Parathyroid adenoma (tissue), 2 donors: Measurements from ENCODE around the gene KEL.

Experiments used
- H2AFZ ChIP-seq: fragments of 300-600 bp; sonication (generic); one replicate; pipeline ENCODE4 v1.7.0; 2017; ENCODE audit warnings: antibody characterized with exemption, mild to moderate bottlenecking
- H3K27ac ChIP-seq: fragments of 300-600 bp; sonication (generic); one replicate; pipeline ENCODE4 v1.7.0; 2017
- H3K27me3 ChIP-seq: fragments of 300-600 bp; sonication (generic); one replicate; pipeline ENCODE4 v1.7.0; 2017; ENCODE audit warnings: low read length; ENCODE audit not compliant: control insufficient read depth, insufficient read depth
- H3K36me3 ChIP-seq: fragments of 300-600 bp; sonication (generic); one replicate; pipeline ENCODE4 v1.7.0; 2017; ENCODE audit warnings: low read length; ENCODE audit not compliant: control insufficient read depth, insufficient read depth
- H3K4me1 ChIP-seq: fragments of 300-600 bp; sonication (generic); one replicate; pipeline ENCODE4 v1.7.0; 2017; ENCODE audit warnings: control low read depth
- H3K4me2 ChIP-seq: fragments of 300-600 bp; sonication (generic); one replicate; pipeline ENCODE4 v1.7.0; 2017; ENCODE audit warnings: low read length
- H3K4me3 ChIP-seq: fragments of 300-600 bp; sonication (generic); one replicate; pipeline ENCODE4 v1.7.0; 2017; ENCODE audit warnings: low read depth, low read length
- H3K79me2 ChIP-seq: fragments of 300-600 bp; sonication (generic); one replicate; pipeline ENCODE4 v1.7.0; 2017; ENCODE audit warnings: control low read depth
- H3K9ac ChIP-seq: fragments of 300-600 bp; sonication (generic); one replicate; pipeline ENCODE4 v1.7.0; 2017; ENCODE audit warnings: mild to moderate bottlenecking
- H3K9me3 ChIP-seq: fragments of 300-600 bp; sonication (generic); one replicate; pipeline ENCODE4 v1.7.0; 2017; ENCODE audit warnings: low read length; ENCODE audit not compliant: control insufficient read depth
- TF ChIP-seq, protein P1 (sequence below): fragments of 300-600 bp; sonication (generic); IDR thresholded peaks from one replicate; pipeline ENCODE4 v1.7.0; 2017; ENCODE audit warnings: antibody characterized with exemption, mild to moderate bottlenecking
- donor health status: primary hyperparathyroidism.

KEL gene

DNA sequence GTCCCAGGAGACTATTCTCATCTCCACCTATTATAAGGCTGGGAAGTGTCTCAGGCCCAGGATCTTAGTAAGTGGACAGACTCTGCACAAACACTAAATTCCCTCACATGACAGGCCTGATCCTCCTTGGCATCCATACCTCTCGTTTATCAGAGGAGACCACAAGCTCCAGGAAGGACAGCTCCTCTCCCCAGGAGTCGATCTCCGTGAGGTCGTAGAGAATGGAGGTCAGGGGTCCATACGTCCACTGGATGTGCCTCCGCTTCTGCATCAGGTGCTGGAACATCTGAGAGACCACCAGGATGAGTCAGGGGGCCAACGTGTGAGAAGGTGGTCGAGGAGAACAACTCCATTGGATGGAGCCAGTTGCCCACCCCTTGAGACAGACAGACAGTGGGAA lies 34.2 kb downstream of the KEL start:
- no peaks in the 10 kb centered on the region for H3K27me3 ChIP-seq
- H3K9ac ChIP-seq: no peak overlapping the region
- H3K4me3 ChIP-seq: no peak overlapping the region
- no peak overlapping the region for H3K27ac ChIP-seq
- H2AFZ ChIP-seq: no peak overlapping the region
- no peak overlapping the region for H3K4me2 ChIP-seq
- no peaks in the 10 kb centered on the region for H3K9me3 ChIP-seq
- TF ChIP-seq, protein P1, sequence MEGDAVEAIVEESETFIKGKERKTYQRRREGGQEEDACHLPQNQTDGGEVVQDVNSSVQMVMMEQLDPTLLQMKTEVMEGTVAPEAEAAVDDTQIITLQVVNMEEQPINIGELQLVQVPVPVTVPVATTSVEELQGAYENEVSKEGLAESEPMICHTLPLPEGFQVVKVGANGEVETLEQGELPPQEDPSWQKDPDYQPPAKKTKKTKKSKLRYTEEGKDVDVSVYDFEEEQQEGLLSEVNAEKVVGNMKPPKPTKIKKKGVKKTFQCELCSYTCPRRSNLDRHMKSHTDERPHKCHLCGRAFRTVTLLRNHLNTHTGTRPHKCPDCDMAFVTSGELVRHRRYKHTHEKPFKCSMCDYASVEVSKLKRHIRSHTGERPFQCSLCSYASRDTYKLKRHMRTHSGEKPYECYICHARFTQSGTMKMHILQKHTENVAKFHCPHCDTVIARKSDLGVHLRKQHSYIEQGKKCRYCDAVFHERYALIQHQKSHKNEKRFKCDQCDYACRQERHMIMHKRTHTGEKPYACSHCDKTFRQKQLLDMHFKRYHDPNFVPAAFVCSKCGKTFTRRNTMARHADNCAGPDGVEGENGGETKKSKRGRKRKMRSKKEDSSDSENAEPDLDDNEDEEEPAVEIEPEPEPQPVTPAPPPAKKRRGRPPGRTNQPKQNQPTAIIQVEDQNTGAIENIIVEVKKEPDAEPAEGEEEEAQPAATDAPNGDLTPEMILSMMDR: no peak
- H3K4me1 ChIP-seq: no peaks in the 10 kb centered on the region
- no peaks in the 10 kb centered on the region for H3K79me2 ChIP-seq
- H3K36me3 ChIP-seq: no peaks in the 10 kb centered on the region

DNA sequence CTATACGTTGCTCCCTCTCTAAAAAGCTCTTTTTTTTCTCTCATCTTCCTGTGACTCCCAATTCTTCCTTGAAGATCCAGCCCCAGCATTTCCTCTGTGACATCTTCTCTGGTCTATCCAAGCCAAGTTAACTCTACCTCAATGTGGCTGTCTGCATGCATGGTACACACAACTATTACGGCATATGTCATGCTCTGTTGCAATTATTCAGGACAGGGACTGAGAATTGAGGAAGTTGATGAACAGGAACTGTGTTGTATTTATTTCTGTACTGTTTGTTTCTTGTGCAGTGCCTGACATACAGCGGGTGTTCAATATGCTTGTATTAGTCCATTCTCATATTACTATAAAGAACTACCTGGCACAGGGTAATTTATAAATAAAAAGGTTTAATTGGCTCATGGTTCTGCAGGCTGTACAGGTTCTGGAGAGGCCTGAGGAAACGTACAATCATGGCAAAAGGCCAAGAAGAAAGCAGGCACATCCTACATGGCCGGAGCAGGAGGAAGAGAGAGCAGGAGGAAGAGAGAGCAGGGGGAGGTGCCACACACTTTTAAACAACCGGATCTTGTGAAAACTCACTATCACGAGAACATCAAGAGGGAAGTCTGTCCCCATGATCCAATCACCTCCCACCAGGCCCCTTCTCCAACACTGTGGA lies 34.9 kb downstream of the KEL start:
- Histone ChIP-seq H3K9ac (no peak overlapping the region), H3K27me3 (no peaks in the 10 kb centered on the region), H3K4me3 (no peak overlapping the region), H3K79me2 (no peaks in the 10 kb centered on the region), H3K4me2 (no peak overlapping the region), H3K4me1 (no peaks in the 10 kb centered on the region), H3K36me3 (no peaks in the 10 kb centered on the region), H2AFZ (no peak overlapping the region), H3K9me3 (no peaks in the 10 kb centered on the region), H3K27ac (no peak overlapping the region)
- TF ChIP-seq, protein P1: no peak

DNA sequence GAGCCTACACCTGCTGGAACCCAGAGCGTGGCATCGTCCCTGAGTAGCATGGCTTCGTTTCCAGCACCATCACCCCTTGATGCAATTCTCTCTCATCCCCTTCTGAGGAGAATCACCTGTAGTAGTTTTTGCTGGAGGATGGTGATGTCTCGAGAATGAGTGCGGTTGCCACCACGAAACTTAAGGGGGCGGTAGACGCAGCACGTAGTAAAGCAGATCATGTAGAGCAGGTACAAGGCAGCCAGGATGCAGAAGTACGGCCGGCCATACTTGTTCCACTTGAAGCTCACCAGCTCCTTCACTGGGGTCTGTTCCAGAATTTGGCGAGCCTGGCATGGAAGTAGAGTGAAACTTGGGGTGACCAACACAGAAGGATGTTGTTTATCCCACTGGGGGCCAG lies 36.8 kb downstream of the KEL start:
- no peak overlapping the region for H2AFZ ChIP-seq
- no peak overlapping the region for H3K4me2 ChIP-seq
- no peaks in the 10 kb centered on the region for H3K9me3 ChIP-seq
- H3K9ac ChIP-seq: no peak overlapping the region
- H3K4me1 ChIP-seq: no peaks in the 10 kb centered on the region
- no peaks in the 10 kb centered on the region for H3K79me2 ChIP-seq
- no peaks in the 10 kb centered on the region for H3K27me3 ChIP-seq
- TF ChIP-seq, protein P1: no peak
- H3K36me3 ChIP-seq: no peaks in the 10 kb centered on the region
- no peak overlapping the region for H3K4me3 ChIP-seq
- no peak overlapping the region for H3K27ac ChIP-seq

DNA sequence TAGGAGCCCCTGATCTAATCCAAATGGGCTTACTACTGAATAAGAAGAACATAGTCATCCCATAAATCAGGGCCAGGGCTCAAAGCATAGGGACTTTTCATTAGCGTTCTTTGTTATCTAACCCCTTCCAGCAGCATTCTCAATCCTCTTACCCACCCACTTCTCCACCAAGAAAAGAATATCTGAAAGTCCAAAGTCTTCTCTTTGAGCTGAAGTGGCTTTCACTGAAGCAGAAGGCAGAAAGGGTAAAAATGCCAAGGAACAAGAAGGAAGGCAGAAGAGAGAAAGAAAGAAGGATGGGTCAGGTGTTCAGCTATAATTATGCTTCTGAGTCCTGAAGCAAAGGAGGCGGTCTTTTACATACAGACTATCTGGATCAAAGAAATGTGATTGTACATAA lies 38.8 kb downstream of the KEL start:
- Histone ChIP-seq H3K9ac (no peak overlapping the region), H3K4me3 (no peak overlapping the region), H3K79me2 (no peaks in the 10 kb centered on the region), H3K9me3 (no peaks in the 10 kb centered on the region), H3K4me2 (no peak overlapping the region), H3K36me3 (no peaks in the 10 kb centered on the region), H3K27ac (no peak overlapping the region), H3K4me1 (no peaks in the 10 kb centered on the region), H2AFZ (no peak overlapping the region), H3K27me3 (no peaks in the 10 kb centered on the region)
- TF ChIP-seq, protein P1: no peak

DNA sequence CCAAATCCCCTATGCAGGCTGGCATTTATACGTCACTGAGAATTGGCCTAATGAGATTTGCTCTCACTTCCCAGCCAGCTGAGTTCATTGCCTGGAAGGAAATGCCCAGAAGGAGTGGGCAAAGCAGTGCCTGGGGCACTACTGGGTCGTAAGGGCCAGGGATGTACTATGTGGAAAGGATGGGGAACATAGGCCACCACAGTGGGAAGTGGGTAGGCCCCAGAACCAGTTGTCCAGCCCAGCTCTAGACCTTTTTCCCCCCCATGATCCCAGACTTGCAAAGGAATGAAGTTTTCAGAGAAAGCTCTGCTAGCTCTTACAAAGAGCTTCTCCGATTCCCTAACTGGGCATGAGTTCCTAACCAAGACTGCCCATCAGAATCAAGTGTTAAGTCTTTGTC lies 42.5 kb downstream of the KEL start:
- Histone ChIP-seq H2AFZ (no peak overlapping the region), H3K9ac (no peak overlapping the region), H3K9me3 (no peaks in the 10 kb centered on the region), H3K4me3 (no peak overlapping the region), H3K27ac (no peak overlapping the region), H3K4me2 (no peak overlapping the region), H3K27me3 (no peaks in the 10 kb centered on the region), H3K79me2 (no peaks in the 10 kb centered on the region), H3K36me3 (no peaks in the 10 kb centered on the region), H3K4me1 (no peaks in the 10 kb centered on the region)
- TF ChIP-seq, protein P1: no peak
